HL-60 (cell line): ENCODE results near the gene PHC2.

ENCODE experiments used
- DNase-seq, 2 experiments: peaks; one replicate each; pipeline ENCODE4 v3.0.0-alpha.2; 2010 to 2020; ENCODE audit warnings: low read depth in 1 of 2, low spot score in 1 of 2
- H3K27ac ChIP-seq: fragments of 250-450 bp; sonication (Bioruptor Pico); replicated peaks from 2 replicates; pipeline ENCODE4 v1.5.1; 2020; ENCODE audit warnings: mild to moderate bottlenecking, moderate library complexity
- H3K27me3 ChIP-seq: fragments of 250-450 bp; sonication (Bioruptor Pico); 2 replicates; pipeline ENCODE4 v1.5.1; 2021; ENCODE audit warnings: mild to moderate bottlenecking, moderate library complexity; ENCODE audit not compliant: insufficient read depth, poor library complexity, severe bottlenecking
- H3K4me3 ChIP-seq: replicated peaks from 2 replicates; pipeline ENCODE4 v1.5.1; 2011; ENCODE audit warnings: mild to moderate bottlenecking, control low read depth, low read length; ENCODE audit not compliant: insufficient read depth
- GABPA ChIP-seq: IDR thresholded peaks from 2 replicates; pipeline ENCODE4 v1.6.1; 2012; ENCODE audit warnings: low read depth
- POLR2AphosphoS5 ChIP-seq: IDR thresholded peaks from 2 replicates; pipeline ENCODE4 v1.6.1; 2012; ENCODE audit warnings: low read depth
- SPI1 ChIP-seq: IDR thresholded peaks from 2 replicates; pipeline ENCODE4 v1.6.1; 2012; ENCODE audit warnings: low read depth, mild to moderate bottlenecking, borderline replicate concordance
- TF ChIP-seq, protein P1 (sequence below): IDR thresholded peaks from one replicate; pipeline ENCODE4 v1.5.1; 2011; ENCODE audit warnings: low read length, control low read depth, inconsistent platforms; ENCODE audit not compliant: insufficient read depth
- TF ChIP-seq, protein P2 (sequence below): IDR thresholded peaks from 2 replicates; pipeline ENCODE4 v1.6.1; 2012; ENCODE audit warnings: low read depth; ENCODE audit not compliant: insufficient replicate concordance

Gene PHC2

DNA sequence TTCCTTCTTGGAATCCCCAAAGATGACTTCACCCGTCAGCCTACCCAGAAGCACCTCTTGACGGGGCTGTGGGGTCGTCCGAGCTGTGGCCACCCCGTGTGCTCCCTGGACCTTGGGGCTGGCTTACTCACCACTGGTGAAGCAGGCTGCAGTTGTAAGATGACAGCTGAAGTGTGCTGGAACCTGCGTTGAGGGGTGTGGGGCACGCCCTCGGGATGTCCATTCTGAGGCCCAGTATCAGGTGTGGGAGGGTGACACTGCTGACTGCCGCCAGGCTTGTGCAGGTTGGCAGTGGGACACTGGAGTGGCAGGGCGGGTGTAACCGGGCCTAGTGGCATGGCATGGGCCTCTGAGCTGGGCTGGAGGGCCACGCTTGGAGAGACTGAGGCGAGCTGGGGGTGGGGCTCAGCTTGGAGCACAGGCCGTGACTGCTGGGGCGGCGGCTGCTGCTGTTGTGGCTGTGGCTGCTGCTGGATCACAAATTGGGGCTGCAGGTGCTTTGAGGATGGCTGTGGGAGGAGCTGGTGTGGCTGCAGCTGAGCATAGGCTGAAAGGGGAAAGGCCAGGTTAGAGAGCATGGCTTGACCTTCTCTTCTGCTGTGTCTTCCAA lies 76.1 kb downstream of the PHC2 start:
- H3K4me3 ChIP-seq, result no peak overlapping the region
- no peaks in the 10 kb centered on the region for H3K27me3 ChIP-seq
- TF ChIP-seq SPI1 (no peak), GABPA (no peak), POLR2AphosphoS5 (no peak)
- TF ChIP-seq, protein P1, sequence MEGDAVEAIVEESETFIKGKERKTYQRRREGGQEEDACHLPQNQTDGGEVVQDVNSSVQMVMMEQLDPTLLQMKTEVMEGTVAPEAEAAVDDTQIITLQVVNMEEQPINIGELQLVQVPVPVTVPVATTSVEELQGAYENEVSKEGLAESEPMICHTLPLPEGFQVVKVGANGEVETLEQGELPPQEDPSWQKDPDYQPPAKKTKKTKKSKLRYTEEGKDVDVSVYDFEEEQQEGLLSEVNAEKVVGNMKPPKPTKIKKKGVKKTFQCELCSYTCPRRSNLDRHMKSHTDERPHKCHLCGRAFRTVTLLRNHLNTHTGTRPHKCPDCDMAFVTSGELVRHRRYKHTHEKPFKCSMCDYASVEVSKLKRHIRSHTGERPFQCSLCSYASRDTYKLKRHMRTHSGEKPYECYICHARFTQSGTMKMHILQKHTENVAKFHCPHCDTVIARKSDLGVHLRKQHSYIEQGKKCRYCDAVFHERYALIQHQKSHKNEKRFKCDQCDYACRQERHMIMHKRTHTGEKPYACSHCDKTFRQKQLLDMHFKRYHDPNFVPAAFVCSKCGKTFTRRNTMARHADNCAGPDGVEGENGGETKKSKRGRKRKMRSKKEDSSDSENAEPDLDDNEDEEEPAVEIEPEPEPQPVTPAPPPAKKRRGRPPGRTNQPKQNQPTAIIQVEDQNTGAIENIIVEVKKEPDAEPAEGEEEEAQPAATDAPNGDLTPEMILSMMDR, result no peak
- TF ChIP-seq, protein P2, sequence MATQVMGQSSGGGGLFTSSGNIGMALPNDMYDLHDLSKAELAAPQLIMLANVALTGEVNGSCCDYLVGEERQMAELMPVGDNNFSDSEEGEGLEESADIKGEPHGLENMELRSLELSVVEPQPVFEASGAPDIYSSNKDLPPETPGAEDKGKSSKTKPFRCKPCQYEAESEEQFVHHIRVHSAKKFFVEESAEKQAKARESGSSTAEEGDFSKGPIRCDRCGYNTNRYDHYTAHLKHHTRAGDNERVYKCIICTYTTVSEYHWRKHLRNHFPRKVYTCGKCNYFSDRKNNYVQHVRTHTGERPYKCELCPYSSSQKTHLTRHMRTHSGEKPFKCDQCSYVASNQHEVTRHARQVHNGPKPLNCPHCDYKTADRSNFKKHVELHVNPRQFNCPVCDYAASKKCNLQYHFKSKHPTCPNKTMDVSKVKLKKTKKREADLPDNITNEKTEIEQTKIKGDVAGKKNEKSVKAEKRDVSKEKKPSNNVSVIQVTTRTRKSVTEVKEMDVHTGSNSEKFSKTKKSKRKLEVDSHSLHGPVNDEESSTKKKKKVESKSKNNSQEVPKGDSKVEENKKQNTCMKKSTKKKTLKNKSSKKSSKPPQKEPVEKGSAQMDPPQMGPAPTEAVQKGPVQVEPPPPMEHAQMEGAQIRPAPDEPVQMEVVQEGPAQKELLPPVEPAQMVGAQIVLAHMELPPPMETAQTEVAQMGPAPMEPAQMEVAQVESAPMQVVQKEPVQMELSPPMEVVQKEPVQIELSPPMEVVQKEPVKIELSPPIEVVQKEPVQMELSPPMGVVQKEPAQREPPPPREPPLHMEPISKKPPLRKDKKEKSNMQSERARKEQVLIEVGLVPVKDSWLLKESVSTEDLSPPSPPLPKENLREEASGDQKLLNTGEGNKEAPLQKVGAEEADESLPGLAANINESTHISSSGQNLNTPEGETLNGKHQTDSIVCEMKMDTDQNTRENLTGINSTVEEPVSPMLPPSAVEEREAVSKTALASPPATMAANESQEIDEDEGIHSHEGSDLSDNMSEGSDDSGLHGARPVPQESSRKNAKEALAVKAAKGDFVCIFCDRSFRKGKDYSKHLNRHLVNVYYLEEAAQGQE, result no peak
- DNase-seq, result no peak
- H3K27ac ChIP-seq, result no peak overlapping the region

DNA sequence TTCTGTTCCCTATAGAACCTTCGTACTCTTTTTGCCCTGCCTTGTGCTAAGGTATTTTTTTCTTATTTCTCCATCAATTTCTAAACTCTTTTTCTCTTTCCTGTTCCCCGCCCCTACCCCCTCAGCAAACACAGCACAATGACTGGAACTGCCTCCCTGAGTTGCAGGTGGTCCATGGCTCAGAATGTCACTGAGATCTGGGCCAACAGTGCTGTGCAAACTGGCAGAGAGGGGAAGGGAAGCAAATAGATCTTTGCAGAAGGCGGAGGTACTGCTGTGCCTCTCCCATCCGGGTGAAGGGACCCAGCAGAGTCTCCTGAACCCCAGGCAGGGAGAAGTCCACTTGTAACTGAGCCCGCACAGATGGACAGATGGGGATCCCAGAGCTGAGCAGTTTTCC lies 77.4 kb downstream of the PHC2 start:
- no peak for DNase-seq
- TF ChIP-seq, protein P1, result no peak
- TF ChIP-seq, protein P2, result no peak
- no peak overlapping the region for H3K27ac ChIP-seq

DNA sequence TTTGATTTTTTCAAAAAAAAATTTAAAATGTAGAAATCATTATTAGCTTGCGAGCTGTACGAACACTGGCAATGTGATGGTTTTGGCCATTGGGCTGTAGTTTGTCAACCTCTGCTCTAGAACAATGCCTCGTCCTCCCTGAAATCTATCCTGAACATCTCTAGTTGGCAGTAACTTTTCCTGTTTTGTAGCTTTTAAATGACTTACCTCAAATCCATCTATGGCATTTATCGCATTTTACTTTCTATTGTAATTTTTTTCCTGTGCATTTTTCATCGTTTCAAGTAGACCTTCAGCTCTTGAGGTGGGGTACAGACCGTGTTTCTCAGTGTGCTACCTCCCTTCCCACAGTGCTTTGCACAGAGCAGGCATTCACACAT lies 79.6 kb downstream of the PHC2 start:
- no peak overlapping the region for H3K4me3 ChIP-seq
- no peak for TF ChIP-seq GABPA
- TF ChIP-seq SPI1, result no peak
- TF ChIP-seq POLR2AphosphoS5, result no peak
- TF ChIP-seq, protein P2, result no peak
- TF ChIP-seq, protein P1, result no peak
- no peak for DNase-seq
- H3K27me3 ChIP-seq, result no peaks in the 10 kb centered on the region
- H3K27ac ChIP-seq, result no peak overlapping the region

More for the DNA sequence above, 77.4 kb downstream of the PHC2 start:
- H3K27me3 ChIP-seq, result no peaks in the 10 kb centered on the region
- H3K4me3 ChIP-seq, result no peak overlapping the region
